ENCODE measurements around the gene RIMS3.

- TF ChIP-seq CTCF (IDR thresholded peaks at IDR 0.05) = no peak
- no peak for TF ChIP-seq POLR2A (IDR thresholded peaks at IDR 0.05)
Observed at GRCh38 chr1:40696294-40696693, 30.8 kb upstream of the RIMS3 start.

Measured in Peyer's patch (tissue), 4 donors.